HG03060 (cell line): ENCODE results near the gene TYMS.
"Not testable (repeated sequence)": the region's sequence is repeated elsewhere in the genome, so short reads cannot be mapped to it uniquely, and the experiment has no call there.

Experiments
- ATAC-seq: cut with Tn5 transposase; IDR thresholded peaks from one replicate; pipeline ENCODE4 v1.9.1; 2021; ENCODE audit warnings: low read depth, moderate number of reproducible peaks; ENCODE audit not compliant: unreplicated experiment

Gene TYMS

DNA sequence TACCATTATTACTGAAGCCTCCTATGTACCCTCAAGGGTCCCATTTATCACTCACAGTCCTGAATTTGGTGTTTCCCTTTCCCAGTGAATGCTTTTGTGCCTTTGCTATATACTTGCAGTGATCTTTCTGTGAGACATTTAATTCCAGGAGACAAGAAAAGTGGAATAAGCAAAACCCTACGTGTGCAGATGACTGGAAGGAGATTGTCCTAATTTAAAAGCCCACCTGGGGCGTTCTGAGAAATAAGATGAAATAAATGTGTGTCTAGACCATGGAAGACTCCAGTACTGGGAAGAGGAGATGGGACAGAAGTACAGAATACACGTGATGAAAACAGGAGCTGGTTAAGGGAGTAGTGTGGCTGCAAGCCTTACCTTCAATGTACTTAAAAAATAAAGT, 19.3 kb downstream of the TYMS start:
- ATAC-seq: no peak

DNA sequence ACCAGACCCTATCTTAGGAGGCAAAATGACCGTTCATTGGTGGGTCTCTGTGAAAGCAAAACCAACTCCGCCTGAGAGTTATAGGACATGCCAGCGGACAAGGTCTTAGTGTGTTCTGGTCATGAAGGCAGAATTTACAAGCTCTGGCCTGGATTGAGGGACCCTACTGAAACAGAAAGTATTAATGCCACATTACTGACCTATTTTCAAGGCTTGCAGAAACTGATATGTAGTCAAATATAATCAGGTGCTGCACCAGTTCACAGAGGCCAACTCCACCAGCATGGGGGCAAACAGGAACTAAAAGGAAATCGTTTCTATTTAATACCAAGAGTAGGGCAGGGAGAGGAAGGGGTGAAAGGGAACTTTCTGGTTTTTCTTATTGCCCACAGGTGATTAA, 19.7 kb downstream of the TYMS start:
- ATAC-seq: no peak

DNA sequence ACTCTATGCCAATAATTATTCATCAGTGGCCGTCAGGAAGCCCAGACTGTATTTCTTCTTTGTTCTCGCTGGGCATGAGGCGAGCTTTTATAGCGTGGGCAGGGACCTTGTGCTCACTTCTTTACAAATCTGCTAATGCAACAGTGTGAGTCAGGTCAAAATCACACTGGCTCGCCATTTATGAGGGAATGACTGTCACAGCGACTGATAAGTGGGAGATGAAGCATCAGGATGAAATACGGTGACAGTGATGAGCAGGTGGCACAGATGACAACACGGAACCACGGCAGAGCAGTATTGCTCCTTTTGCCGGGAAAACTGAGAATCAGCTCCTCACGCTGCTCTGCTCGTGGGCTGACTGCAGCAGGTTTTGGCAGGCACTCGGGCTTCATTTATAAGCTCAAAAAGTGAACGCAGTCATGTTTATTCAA, 20.5 kb downstream of the TYMS start:
- no peak for ATAC-seq

DNA sequence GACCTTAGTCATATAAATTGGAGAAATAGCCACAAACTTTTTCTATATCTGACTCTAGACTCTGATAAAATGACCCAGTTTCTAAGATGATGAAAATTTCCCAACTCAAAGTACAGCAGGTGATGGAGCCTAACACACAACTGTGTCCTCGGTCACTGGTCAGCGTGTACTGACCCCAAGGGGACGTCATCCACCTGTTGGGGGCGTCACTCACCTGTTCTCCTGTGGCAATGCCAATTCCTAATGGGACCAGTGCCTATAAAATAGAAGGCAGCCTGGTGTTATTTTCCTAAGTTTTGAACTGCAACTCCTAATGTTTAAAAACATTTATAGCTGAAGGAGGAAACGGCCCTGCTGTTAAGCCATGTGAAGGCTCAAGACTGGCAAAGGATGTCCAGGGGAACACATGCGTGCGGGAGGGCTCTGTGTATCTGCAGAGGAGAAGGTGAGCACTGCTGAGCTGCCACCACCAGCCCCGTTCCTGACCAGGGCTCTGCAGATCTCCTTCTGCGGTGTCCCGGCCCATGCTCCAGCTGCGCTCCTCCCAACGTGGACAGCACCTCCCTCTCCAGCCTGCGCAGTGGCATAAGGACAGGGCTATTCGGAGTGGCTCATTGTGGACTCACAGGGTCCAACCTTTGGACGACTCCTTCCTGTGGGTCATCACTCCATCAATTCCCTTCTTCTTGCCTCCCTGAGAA, 21.2 kb downstream of the TYMS start:
- no peak for ATAC-seq

DNA sequence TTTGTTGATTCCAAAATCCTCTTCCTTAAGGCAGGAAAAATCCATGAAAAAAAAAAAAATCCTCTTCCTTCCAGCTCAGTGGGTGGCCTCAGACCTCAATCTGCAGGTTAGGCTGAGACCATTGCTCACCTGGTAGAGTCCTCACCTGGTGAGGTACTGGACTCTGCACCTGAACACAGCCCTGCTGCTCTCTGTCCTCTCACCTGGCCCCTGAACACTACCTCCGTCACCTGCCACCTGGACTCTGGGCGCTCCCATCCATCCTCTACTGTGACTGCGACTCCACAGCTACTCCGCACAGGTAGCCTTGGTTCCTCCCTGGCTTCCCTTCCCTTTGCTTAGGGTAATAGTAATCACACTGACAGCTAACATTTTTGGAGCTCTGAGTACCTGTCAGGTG, 22.1 kb downstream of the TYMS start:
- no peak for ATAC-seq

DNA sequence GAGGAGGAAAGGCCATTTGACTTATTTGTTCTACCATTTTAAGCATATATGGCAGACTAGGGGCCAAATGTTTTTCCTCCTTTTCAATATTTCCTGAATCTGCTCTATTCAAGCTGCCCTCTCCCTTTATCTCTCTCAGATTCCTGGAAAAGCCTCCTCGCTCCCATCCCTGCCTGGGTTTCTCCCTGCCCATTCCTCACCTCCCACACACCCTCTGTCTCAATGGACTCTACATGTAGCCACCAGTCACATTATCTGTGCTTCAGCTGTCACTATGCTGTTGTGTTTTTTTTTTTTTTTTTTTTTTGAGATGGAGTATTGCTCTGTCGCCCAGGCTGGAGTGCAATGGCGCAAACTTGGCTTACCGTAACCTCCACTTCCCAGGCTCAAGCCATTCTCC, 22.9 kb downstream of the TYMS start:
- no peak for ATAC-seq

DNA sequence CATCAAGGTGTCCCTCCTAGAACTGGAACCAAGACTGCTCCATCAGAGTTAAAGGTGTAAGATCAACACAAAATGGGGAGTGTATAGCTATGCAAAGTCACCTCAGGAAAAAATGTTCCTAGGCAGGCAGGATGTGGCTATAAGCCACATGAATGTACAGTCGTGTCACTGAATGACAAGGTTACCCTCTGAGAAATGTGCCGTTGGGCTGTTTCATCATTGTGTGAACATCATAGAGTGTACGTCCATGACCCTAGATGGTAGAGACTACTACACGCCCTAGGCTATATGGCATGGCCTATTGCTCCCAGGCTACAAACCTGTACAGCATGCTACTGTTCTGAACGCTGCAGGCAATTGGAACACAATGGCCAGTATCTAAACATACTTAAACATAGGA, 24.5 kb downstream of the TYMS start:
- ATAC-seq: no peak

DNA sequence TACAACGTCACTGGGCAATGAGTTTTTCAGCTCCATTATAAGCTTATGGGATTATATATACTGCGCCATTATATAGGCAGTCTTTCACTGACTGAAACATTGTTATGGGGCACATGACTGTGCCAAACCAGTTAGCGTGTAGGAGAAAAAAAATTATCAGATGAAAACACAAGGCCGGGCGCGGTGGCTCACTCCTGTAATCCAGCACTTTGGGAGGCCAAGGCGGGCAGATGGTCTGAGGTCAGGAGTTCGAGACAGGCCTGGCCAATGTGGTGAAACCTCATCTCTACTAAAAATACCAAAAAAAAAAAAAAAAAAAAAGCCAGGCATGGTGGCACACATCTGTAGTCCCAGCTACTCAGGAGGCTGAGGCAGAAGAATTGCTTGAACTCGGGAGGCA, 25.0 kb downstream of the TYMS start:
- ATAC-seq: not testable (repeated sequence)

DNA sequence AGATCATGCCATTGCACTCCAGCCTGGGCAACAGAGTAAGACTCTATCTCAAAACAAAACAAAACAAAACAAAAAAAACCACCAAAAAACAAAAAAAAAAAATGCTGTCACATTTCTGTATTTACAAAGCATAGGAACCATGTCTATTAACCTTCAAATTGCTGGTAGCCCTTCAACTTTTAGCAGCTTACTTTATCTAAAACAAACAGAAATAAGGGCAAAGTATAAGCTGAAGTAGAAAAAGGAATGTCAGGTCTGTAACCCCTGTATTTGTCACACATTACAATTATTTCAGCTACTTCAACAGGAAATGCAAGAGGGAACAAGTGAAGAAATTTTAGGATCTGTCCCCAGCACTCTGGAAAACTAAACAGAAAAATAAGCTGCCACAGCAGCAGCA, 25.4 kb downstream of the TYMS start:
- no peak for ATAC-seq

DNA sequence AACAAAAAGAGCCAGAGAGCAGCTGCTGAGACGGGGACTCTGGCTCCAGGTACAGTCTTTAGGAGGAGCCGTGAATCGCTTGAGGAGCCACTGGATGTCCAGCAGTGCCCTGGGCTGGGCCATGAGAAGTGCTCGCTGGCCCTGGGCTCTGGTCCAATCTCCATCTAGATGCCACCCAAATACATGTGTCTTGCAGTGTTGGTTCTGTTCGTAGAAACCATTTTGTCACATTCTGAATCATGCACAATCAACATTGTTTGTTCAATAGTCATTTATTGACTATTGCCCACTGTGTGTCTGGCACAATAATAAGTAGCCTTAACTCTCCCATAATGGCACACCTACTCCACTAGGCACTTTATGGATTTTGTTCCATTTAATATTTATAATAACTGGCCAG, 26.1 kb downstream of the TYMS start:
- no peak for ATAC-seq

DNA sequence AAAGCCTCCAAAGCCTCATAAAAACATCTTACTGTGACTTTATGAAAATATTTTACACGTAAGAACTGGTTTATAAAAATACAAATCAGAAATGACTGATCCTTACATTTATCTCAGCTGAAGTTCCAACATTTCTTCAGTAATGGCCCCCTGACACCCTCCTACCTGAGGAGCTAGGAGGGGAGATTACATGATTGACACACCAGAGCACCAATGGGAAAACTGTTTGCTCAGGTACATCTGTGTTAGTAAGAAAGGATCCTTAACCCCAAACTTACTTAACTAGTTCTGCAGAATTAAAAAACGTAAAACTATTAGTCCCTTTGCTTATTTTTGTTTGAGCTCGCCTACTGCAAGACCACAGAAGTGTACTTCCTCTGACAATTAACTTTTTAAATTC, 28.0 kb downstream of the TYMS start:
- no peak for ATAC-seq

DNA sequence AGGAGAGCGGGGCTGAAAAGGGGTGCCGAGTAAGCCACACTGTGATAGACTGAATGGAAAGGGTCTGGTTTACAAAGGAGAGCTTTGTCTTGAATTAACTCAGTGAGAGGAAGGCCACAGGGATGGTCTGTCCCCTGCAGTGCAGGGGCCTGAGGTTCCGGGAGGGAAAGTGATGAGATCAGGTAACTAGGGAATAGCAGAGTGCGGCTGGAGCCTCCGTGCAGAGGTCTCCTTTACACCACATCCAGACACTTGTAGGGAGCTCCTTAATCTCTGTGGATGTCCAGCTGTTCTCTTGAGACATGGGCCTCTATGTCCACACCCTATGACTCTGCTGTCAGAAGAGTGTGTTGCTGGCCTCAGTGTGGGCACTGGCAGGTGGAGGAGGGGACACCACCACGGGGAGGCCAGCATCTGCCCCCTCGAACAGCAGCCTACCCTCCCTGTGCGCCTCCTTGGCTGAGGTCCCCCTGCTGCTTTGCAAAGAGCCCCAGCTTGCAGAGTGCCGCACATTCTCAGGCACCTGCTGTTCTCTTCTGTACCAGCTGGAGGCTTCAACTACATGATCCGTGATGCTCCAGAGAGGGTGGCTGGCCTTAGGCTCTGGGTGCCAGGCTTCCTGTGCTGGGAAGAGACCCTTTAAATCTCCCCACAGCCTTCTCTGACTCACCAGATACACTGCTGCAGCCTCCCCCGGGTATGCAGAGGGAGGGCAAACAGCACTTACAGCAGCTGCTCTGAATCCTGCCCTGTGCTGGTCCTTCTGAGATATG, 29.1 kb downstream of the TYMS start:
- no peak for ATAC-seq

DNA sequence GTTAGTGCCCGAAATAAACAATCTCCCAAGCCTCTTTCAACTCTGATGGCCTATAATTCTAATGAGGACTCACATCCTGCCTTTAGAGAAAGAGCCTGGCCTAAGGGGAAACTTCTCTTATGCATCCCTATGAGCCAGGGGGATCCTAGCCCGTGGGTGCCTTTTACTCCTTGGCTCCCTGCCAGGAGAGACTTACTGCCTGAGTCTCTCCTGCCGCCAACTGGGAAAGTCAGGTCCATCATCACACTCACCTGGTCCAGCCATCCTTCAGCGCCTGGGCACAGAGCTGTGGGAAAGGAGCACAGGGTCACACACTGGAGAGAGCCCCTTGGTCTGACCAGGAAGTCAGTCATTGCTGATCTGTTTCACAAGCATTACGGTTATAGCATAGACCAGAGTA, 30.9 kb downstream of the TYMS start:
- ATAC-seq: no peak

DNA sequence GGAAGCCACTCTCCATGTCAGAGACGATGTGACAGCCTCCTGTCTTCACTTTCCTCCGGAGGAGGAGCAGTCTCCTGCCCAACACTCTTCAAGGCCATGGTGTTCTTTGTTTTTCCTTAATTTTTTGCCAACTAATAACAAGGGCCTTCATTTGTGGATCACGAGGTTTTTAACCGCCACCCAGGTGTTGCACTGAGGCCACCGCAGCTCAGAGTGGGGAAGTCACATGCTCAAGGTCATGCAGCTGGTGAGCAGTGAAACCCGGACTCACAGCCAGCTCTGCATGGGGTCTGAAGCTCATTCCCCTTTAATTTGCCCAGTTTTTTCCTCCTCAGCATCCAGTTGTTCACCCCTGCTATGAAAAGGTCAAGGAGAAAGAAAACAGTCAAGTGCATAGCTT, 35.4 kb downstream of the TYMS start:
- no peak for ATAC-seq

DNA sequence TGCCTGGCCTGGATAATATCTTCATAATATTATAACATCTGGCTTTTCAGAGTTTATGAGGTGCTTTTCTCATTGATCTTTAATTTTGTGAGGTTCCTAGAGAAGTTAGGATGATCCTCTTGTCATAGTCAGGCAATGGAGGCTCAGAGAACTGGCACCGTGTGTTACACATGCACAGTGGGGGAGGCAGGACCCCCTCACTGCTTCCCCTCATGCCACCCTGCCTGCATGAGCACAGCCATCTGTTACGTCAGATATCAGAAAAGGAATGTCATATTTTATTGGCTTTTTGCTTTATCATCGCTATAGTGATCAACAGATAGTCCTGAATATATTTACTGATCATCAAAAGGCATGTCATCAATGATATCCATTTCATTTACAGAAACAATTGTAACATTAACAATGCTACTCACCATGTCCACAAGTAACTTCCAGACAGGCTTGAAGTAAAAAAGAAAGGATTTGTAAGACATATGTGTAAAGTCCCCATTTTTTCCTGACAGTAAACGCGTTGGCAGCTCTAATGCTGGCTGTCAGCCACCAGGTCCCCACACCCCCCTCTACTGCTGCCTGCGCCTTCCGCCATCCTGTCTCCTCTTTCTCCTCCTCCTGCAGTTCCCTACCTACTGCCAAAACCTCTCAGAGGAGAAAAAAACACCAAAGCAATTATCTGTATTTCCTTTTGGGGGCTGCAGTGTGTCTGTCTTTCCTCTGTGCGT, 36.2 kb downstream of the TYMS start:
- ATAC-seq: no peak

DNA sequence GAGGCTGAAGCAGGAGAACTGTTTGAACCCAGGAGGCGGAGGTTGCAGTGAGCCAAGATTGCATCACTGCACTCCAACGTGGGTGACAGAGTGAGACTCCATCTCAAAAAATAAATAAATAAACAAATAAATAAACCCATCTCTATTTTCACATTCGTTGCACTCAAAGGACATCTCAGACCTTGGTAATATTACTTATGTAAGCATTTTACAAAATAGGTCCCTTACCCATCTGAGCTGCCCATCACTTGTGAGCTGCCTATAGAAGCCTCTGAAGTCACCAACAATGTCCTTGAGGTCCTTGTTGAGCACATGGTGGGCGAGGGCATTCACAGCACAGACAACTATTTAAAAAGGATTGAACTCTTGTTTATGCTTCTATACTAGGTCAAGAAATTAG, 39.6 kb downstream of the TYMS start:
- ATAC-seq: no peak

DNA sequence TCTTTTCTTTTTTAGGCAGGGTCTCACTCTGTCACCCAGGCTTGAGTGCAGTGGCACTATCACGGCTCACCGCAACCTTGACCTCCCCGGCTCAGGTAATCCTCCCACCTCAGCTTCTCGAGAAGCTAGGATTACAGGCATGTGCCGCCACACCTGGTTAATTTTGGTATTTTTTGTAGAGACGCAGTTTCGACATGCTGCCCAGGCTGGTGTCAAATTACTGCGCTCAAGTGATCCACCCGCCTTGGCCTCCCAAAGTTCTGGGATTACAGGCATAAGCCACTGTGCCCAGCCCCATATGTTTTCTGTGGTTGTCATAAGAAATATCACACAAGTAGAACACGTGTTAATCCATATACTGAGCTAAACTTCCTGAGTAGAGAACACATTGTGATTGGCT, 40.3 kb downstream of the TYMS start:
- no peak for ATAC-seq

DNA sequence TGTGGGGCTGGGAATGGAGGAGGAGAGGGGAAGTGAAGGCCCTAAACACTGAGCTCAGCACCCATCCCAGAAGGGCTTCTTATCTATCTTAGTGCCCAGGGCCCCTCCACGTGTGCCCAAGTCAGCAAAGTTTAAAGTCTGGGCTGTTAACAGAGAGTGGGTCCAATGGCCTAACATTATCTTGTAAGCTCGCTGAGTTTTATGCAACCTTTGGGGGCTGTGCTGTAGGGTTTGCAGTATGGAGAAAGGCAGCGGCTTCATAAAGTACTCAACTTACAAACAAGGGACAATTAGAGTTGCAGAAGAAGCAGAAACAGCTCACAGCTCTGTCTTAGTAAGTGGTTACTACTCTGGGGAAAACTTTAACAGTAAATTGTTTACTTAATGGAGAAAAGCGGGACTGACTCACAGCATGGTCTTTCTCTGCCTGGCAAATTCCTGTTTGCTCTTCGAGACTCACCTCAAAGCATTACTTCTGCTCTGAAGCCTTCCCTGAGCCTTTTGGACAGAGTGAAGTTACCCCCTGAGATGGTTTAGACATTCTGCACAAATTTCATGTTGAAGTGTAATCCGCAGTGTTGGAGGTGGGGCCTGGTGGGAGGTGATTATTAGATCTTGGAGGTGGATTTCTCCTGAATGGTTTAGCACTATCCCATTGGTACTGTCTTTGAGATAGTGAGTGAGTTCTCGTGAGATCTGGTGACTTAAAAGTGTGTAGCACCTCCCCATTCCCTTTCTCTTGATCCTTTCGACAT, 45.9 kb downstream of the TYMS start:
- no peak for ATAC-seq

DNA sequence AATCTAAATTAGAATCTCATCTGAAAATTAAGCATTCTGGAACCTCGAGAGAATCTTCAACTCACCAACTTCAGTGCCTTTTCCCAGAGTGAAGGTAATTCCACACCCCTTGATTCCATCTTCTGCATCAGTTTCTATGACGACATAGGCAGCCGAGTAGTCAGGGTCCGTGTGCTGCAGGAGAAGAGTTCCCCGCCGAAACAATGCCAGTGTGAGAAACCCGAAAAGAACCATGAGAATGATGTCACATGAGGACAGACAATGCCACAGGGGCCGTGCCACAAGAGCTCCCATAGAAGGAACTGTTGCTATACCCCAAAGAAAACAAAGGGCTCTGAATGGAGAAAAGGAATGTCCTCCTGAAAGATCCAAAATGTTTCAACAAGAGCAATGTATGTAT, 49.0 kb downstream of the TYMS start:
- no peak for ATAC-seq

DNA sequence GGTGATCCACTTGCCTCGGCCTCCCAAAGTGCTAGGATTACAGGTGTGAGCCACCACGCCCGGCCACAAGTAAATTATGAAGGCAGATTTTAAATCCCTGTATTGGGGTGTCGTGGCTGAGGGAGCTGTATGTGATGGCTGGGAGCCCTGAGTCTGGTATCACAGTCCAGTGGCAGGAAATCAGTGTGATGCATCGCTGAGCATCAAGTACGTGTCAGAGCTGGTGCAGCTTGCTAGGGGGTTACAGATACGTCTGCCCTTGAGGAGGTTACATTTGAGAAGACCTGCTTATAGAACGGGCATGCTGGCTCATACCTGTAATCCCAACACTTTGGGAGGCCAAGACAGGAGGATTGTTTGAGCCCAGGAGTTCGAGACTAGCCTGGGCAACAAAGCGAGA, 50.6 kb downstream of the TYMS start:
- no peak for ATAC-seq

DNA sequence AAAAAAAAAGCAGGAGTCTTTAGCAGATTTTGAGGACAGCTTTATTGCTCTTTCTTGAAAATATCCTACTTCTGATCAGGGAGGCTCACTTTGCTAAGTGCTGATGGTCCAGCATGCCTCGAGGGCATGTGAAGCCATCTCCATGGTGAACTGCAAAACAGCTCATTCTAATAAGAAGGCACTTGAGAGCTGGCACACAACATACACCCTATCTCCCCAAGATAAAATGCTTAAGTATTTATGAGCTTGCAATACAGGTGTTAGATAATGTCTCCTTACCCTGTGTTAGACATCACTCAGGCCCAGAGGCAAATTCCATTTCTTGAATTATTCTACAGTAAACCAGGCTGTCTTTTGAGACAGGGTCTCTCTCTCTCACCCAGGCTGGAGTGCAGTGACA, 52.3 kb downstream of the TYMS start:
- no peak for ATAC-seq
